ENCODE measurements around the gene MYH9.

MYH9 gene

GRCh38 chr22:36301851-36302250, 85.9 kb downstream of the MYH9 start:
- no peak for DNase-seq
- H3K27ac ChIP-seq: peak overlapping the region; percentile 8 to 45
- TF ChIP-seq CTCF (IDR thresholded peaks at IDR 0.05): no peak
- H3K9me3 ChIP-seq: no peaks in the 10 kb centered on the region
- H3K4me3 ChIP-seq: no peak overlapping the region
- H3K4me1 ChIP-seq: peaks cover 0 to 7% (median 0%) of the 10 kb centered on the region in 4 donors
- H3K36me3 ChIP-seq: peaks cover 100% of the 10 kb centered on the region in 3 donors
- intact Hi-C loops (cut with DNase I; ENCODE audit: low total_unique reads): loop anchor here (5.0 kb wide), 1 partner anchor 170 kb away; no protein-coding TSS in a partner anchor
- H3K27me3 ChIP-seq: no peaks in the 10 kb centered on the region

- H3K27me3 ChIP-seq: no peaks in the 10 kb centered on the region
- H3K27ac ChIP-seq: peak overlapping the region in 1 of 2 donors; percentile 45
- peak; percentile 58 to 83 for DNase-seq
- H3K4me1 ChIP-seq: peaks cover 0 to 7% (median 0%) of the 10 kb centered on the region in 4 donors
- H3K36me3 ChIP-seq: peaks cover 100% of the 10 kb centered on the region in 3 donors
- intact Hi-C loops (cut with DNase I; ENCODE audit: low total_unique reads): loop anchor here (5.0 kb wide), 1 partner anchor 171 kb away; no protein-coding TSS in a partner anchor
- peak; percentile 94 to 96 for TF ChIP-seq CTCF (IDR thresholded peaks at IDR 0.05)
- no peaks in the 10 kb centered on the region for H3K9me3 ChIP-seq
- no peak overlapping the region for H3K4me3 ChIP-seq
Measured at GRCh38 chr22:36301384-36301828, 86.4 kb downstream of the MYH9 start.

GRCh38 chr22:36300396-36301212, 87.2 kb downstream of the MYH9 start:
- intact Hi-C loops (cut with DNase I; ENCODE audit: low total_unique reads): loop anchor here (5.0 kb wide), 1 partner anchor 172 kb away; no protein-coding TSS in a partner anchor
- Histone ChIP-seq H3K27ac (peak overlapping the region; percentile 12 to 45), H3K4me1 (peaks cover 0 to 7% (median 0%) of the 10 kb centered on the region in 4 donors), H3K27me3 (no peaks in the 10 kb centered on the region), H3K9me3 (no peaks in the 10 kb centered on the region), H3K4me3 (no peak overlapping the region), H3K36me3 (peaks cover 100% of the 10 kb centered on the region in 3 donors)
- TF ChIP-seq CTCF (IDR thresholded peaks at IDR 0.05): no peak
- DNase-seq: no peak

GRCh38 chr22:36299911-36300310, 87.9 kb downstream of the MYH9 start:
- no peaks in the 10 kb centered on the region for H3K27me3 ChIP-seq
- intact Hi-C loops (cut with DNase I; ENCODE audit: low total_unique reads): loop anchor here (5.0 kb wide), 1 partner anchor 172 kb away; no protein-coding TSS in a partner anchor
- peak overlapping the region; percentile 12 to 45 for H3K27ac ChIP-seq
- no peak for TF ChIP-seq CTCF (IDR thresholded peaks at IDR 0.05)
- no peak overlapping the region for H3K4me3 ChIP-seq
- peaks cover 100% of the 10 kb centered on the region in 3 donors for H3K36me3 ChIP-seq
- no peak for DNase-seq
- peaks cover 0 to 7% (median 0%) of the 10 kb centered on the region in 4 donors for H3K4me1 ChIP-seq
- no peaks in the 10 kb centered on the region for H3K9me3 ChIP-seq

GRCh38 chr22:36299295-36299694, 88.5 kb downstream of the MYH9 start:
- intact Hi-C loops (cut with DNase I; ENCODE audit: low total_unique reads): no loop called here
- Histone ChIP-seq H3K27me3 (no peaks in the 10 kb centered on the region), H3K4me1 (peaks cover 0 to 7% (median 0%) of the 10 kb centered on the region in 4 donors), H3K9me3 (no peaks in the 10 kb centered on the region), H3K36me3 (peaks cover 100% of the 10 kb centered on the region in 3 donors), H3K27ac (peak overlapping the region; percentile 12 to 45), H3K4me3 (no peak overlapping the region)
- DNase-seq: no peak
- no peak for TF ChIP-seq CTCF (IDR thresholded peaks at IDR 0.05)

All from tibial artery (tissue), 4 donors.